Prostate gland (tissue), 2 donors: ENCODE data around the gene EDRF1. TPM values are rescaled to one million over a fixed set of nuclear protein-coding genes. Genes with fewer than 3 reads are reported as not detected.

Experiments
- DNase-seq: peaks from one replicate; pipeline ENCODE4 v3.0.0-alpha.2; 2019; ENCODE audit warnings: low spot score
- H3K27ac ChIP-seq, 2 donors: fragments of 200-600 bp; sonication (generic); 2 replicates each; pipeline ENCODE4 v1.5.1; 2017 to 2019
- H3K27me3 ChIP-seq: fragments of 200-600 bp; sonication (generic); replicated peaks from 2 replicates; pipeline ENCODE4 v1.5.1; 2019; ENCODE audit not compliant: insufficient read depth
- H3K36me3 ChIP-seq, 2 donors: fragments of 200-600 bp; sonication (generic); 1 replicate in 1 of 2; 2 replicates in 1 of 2; pipeline versions ENCODE4 v1.5.1 to v1.8.1; 2017 to 2019
- H3K4me1 ChIP-seq: fragments of 200-600 bp; sonication (generic); replicated peaks from 2 replicates; pipeline ENCODE4 v1.5.1; 2019
- H3K4me3 ChIP-seq, 2 donors: fragments of 200-600 bp; sonication (generic); 2 replicates each; pipeline ENCODE4 v1.5.1; 2017 to 2019
- H3K9me3 ChIP-seq: fragments of 200-600 bp; sonication (generic); 2 replicates; pipeline ENCODE4 v1.5.1; 2017
- CTCF ChIP-seq, 4 experiments: fragments of 200-600 bp in 2 of 4; fragments of 450-650 bp in 2 of 4; sonication (generic) in 2 of 4; IDR thresholded peaks; 1 replicate in 3 of 4; 2 replicates in 1 of 4; pipeline ENCODE4 v1.5.1; 2016 to 2019; ENCODE audit warnings: antibody characterized with exemption in 4 of 4, mild to moderate bottlenecking in 2 of 4, moderate library complexity in 2 of 4
- POLR2A ChIP-seq: fragments of 450-650 bp; IDR thresholded peaks from one replicate; pipeline ENCODE4 v1.6.1; 2016; ENCODE audit warnings: antibody characterized with exemption, mild to moderate bottlenecking
- POLR2AphosphoS5 ChIP-seq: sonication (generic); formaldehyde crosslinking; IDR thresholded peaks from one replicate; pipeline ENCODE4 v1.6.1; 2017; ENCODE audit warnings: antibody characterized with exemption
- WGBS: methylation state at CpG from one replicate; pipeline ENCODE4 v1.1.5; 2018; 5-methylcytosine and 5-hydroxymethylcytosine counted together
- intact Hi-C: fragments of 100-400 bp; cut with DNase I; formaldehyde crosslinking; loops from one replicate; pipeline ENCODE4 v1.14.2; 2022
- total RNA-seq, 2 donors: library from RNA; depleted of rRNA; stranded (reverse); fragments of >200 nt; gene quantifications; one replicate each; pipeline ENCODE4 v1.1.0, GENCODE V29; 2016

The EDRF1 gene
- total RNA-seq, 2 donors from 2014 or later, result 18.9 to 49.6 TPM

- Histone ChIP-seq H3K27me3 (peaks cover 5% of the 10 kb centered on the region), H3K36me3 (no peaks in the 10 kb centered on the region), H3K4me1 (peaks cover 6% of the 10 kb centered on the region), H3K9me3 (no peaks in the 10 kb centered on the region), H3K4me3 (no peak overlapping the region), H3K27ac (no peak overlapping the region)
- intact Hi-C loops, result loop anchor here (10.0 kb wide), 1 partner anchor 239 kb away; no protein-coding TSS in a partner anchor
- TF ChIP-seq POLR2AphosphoS5, result peak; percentile 73
- TF ChIP-seq CTCF (IDR thresholded peaks at IDR 0.05), result no peak
- no peak for TF ChIP-seq POLR2A
- DNase-seq, result peak; percentile 33
- WGBS, result 40% methylated on average over 7 of the region's 7 CpGs
These were observed 35.7 kb upstream of the EDRF1 start for GRCh38 chr10:125683821-125684220.

- Histone ChIP-seq H3K27me3 (peaks cover 7% of the 10 kb centered on the region), H3K4me3 (no peak overlapping the region), H3K36me3 (no peaks in the 10 kb centered on the region), H3K9me3 (no peaks in the 10 kb centered on the region), H3K4me1 (peaks cover 6% of the 10 kb centered on the region), H3K27ac (no peak overlapping the region)
- TF ChIP-seq POLR2A (no peak), POLR2AphosphoS5 (no peak), CTCF (IDR thresholded peaks at IDR 0.05) (no peak)
- WGBS, result 49% methylated on average over 5 of the region's 5 CpGs
- no peak for DNase-seq
- intact Hi-C loops, result loop anchor here (10.0 kb wide), 1 partner anchor 240 kb away; no protein-coding TSS in a partner anchor
These were observed 34.9 kb upstream of the EDRF1 start for GRCh38 chr10:125684581-125684980.

GRCh38 chr10:125687507-125688185, 31.9 kb upstream of the EDRF1 start:
- Histone ChIP-seq H3K4me1 (peaks cover 13% of the 10 kb centered on the region), H3K9me3 (no peaks in the 10 kb centered on the region), H3K36me3 (no peaks in the 10 kb centered on the region), H3K27me3 (peaks cover 7% of the 10 kb centered on the region), H3K4me3 (no peak overlapping the region), H3K27ac (no peak overlapping the region)
- DNase-seq, result no peak
- intact Hi-C loops, result loop anchor here (5.0 to 10.0 kb wide), 2 partner anchors 60 to 243 kb away; no protein-coding TSS in a partner anchor
- WGBS, result 74% methylated on average over 3 of the region's 3 CpGs
- no peak for TF ChIP-seq POLR2AphosphoS5
- no peak for TF ChIP-seq POLR2A
- TF ChIP-seq CTCF (IDR thresholded peaks at IDR 0.05), result no peak

- peak; percentile 60 for TF ChIP-seq POLR2AphosphoS5
- no peak for TF ChIP-seq POLR2A
- intact Hi-C loops, result loop anchor here (5.0 to 10.0 kb wide), 4 partner anchors 63 to 635 kb away; no protein-coding TSS in a partner anchor
- 7% methylated on average over 8 of the region's 8 CpGs for WGBS
- peak; percentile 45 for DNase-seq
- Histone ChIP-seq H3K4me3 (no peak overlapping the region), H3K36me3 (no peaks in the 10 kb centered on the region), H3K9me3 (no peaks in the 10 kb centered on the region), H3K4me1 (peaks cover 7% of the 10 kb centered on the region), H3K27ac (peak overlapping the region in 1 of 2 donors; percentile 1), H3K27me3 (peaks cover 7% of the 10 kb centered on the region)
These were observed 29.4 kb upstream of the EDRF1 start for GRCh38 chr10:125689955-125690569.

- Histone ChIP-seq H3K36me3 (no peaks in the 10 kb centered on the region), H3K4me3 (no peak overlapping the region), H3K27ac (no peak overlapping the region), H3K27me3 (peaks cover 7% of the 10 kb centered on the region), H3K9me3 (no peaks in the 10 kb centered on the region), H3K4me1 (peaks cover 7% of the 10 kb centered on the region)
- no peak for TF ChIP-seq POLR2AphosphoS5
- TF ChIP-seq CTCF (IDR thresholded peaks at IDR 0.05), result no peak
- TF ChIP-seq POLR2A, result no peak
- no peak for DNase-seq
- 82% methylated on average over 19 of the region's 19 CpGs for WGBS
- intact Hi-C loops, result loop anchor here (5.0 to 10.0 kb wide), 2 partner anchors 524 to 637 kb away; no protein-coding TSS in a partner anchor
These were observed 28.1 kb upstream of the EDRF1 start for GRCh38 chr10:125691160-125691981.
